AG09319 (cell line): ENCODE measurements around the gene PRSS58.

Experiments used
- DNase-seq: peaks from one replicate; pipeline ENCODE4 v3.0.0-alpha.2; 2010; ENCODE audit warnings: low read depth; ENCODE audit errors: extremely low read depth
- CTCF ChIP-seq: IDR thresholded peaks from 2 replicates; pipeline ENCODE4 v1.5.1; 2011; ENCODE audit warnings: low read depth, mild to moderate bottlenecking, inconsistent platforms, low read length, moderate library complexity

The PRSS58 gene

GRCh38 chr7:142250705-142251104, 7.2 kb downstream of the PRSS58 start:
- TF ChIP-seq CTCF, result no peak
- no peak for DNase-seq

GRCh38 chr7:142249918-142250317, 7.9 kb downstream of the PRSS58 start:
- no peak for DNase-seq
- no peak for TF ChIP-seq CTCF

GRCh38 chr7:142248166-142249160, 9.4 kb downstream of the PRSS58 start:
- no peak for TF ChIP-seq CTCF
- no peak for DNase-seq

- no peak for DNase-seq
Observed at GRCh38 chr7:142243823-142244222, 14.0 kb downstream of the PRSS58 start.

GRCh38 chr7:142240546-142240945, 17.3 kb downstream of the PRSS58 start:
- TF ChIP-seq CTCF, result no peak
- DNase-seq, result no peak

More at GRCh38 chr7:142243823-142244222, 14.0 kb downstream of the PRSS58 start:
- TF ChIP-seq CTCF, result no peak

GRCh38 chr7:142231716-142232115, 26.1 kb downstream of the PRSS58 start:
- DNase-seq, result no peak
- TF ChIP-seq CTCF, result no peak

GRCh38 chr7:142228537-142229104, 29.2 kb downstream of the PRSS58 start:
- no peak for TF ChIP-seq CTCF
- DNase-seq, result no peak
